Gastroesophageal sphincter (tissue), 3 donors: Measurements from ENCODE around the gene ANKRD40CL.

Experiments used
- EP300 ChIP-seq: sonication (generic); formaldehyde crosslinking; IDR thresholded peaks from one replicate; pipeline ENCODE4 v1.6.1; 2017; ENCODE audit warnings: antibody characterized with exemption, mild to moderate bottlenecking
- POLR2A ChIP-seq, 2 donors: fragments of 450-650 bp; IDR thresholded peaks; one replicate each; pipeline ENCODE4 v1.6.1; 2017; ENCODE audit warnings: antibody characterized with exemption in 2 of 2, mild to moderate bottlenecking in 2 of 2, moderate library complexity in 1 of 2
- POLR2AphosphoS5 ChIP-seq: sonication (generic); formaldehyde crosslinking; IDR thresholded peaks from one replicate; pipeline ENCODE4 v1.6.1; 2017; ENCODE audit warnings: antibody characterized with exemption
- TF ChIP-seq, protein P1 (sequence below), 4 experiments: fragments of 200-600 bp in 2 of 4; fragments of 450-650 bp in 2 of 4; sonication (generic) in 1 of 4; IDR thresholded peaks; one replicate each; pipeline ENCODE4 v1.5.1; 2017 to 2019; ENCODE audit warnings: antibody characterized with exemption in 4 of 4, mild to moderate bottlenecking in 2 of 4, moderate library complexity in 2 of 4

DNA sequence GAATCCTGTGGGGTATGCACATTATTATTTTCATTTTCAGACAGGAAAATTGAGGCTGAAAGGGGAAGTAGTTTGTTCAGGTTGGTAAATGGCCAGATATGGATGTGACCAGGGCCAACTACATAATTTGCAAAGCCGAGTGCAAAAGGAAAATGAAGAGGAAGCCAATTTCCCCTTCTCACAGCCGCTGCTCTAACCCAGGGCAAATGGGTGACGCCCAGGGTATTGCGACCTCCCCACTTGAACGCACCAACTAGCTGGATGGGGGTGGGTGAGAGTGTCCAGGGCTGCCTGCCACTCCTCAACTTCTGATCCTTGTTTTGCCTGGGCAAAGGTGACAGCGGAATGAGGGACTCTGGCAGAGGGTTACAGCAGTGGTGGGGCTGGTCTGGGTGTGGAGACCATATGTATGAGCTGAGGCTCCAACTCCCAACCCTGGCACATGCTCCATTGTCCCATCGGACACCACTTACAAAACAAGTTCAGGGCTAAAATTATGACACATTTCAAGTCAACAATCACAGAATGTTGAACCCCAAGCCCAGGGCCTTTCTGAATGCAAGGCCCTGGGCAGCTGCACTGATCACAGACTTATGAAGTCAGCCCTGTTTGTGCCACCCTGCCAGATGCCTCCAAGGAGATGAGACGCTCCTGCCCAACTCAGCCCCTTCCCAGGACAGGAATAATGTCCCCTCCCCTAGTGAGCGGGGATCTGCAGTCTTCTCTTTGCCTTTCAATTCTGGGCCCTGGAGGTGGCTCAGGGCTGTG lies 1.7 kb downstream of the ANKRD40CL start:
- TF ChIP-seq POLR2A (IDR thresholded peaks at IDR 0.05) = no peak
- TF ChIP-seq, protein P1, sequence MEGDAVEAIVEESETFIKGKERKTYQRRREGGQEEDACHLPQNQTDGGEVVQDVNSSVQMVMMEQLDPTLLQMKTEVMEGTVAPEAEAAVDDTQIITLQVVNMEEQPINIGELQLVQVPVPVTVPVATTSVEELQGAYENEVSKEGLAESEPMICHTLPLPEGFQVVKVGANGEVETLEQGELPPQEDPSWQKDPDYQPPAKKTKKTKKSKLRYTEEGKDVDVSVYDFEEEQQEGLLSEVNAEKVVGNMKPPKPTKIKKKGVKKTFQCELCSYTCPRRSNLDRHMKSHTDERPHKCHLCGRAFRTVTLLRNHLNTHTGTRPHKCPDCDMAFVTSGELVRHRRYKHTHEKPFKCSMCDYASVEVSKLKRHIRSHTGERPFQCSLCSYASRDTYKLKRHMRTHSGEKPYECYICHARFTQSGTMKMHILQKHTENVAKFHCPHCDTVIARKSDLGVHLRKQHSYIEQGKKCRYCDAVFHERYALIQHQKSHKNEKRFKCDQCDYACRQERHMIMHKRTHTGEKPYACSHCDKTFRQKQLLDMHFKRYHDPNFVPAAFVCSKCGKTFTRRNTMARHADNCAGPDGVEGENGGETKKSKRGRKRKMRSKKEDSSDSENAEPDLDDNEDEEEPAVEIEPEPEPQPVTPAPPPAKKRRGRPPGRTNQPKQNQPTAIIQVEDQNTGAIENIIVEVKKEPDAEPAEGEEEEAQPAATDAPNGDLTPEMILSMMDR (IDR thresholded peaks at IDR 0.05) = no peak
- TF ChIP-seq POLR2AphosphoS5 = no peak
- TF ChIP-seq EP300 = no peak
